ENCODE measurements around the gene NAV1.
"Not testable (repeated sequence)": the region's sequence is repeated elsewhere in the genome, so short reads cannot be mapped to it uniquely, and the experiment has no call there.

Gene NAV1

GRCh38 chr1:201566529-201566823 is 27.5 kb downstream of the NAV1 start:
- DNase-seq = no peak

GRCh38 chr1:201566933-201567801 is 28.2 kb downstream of the NAV1 start:
- no peak for DNase-seq

GRCh38 chr1:201568265-201568664 is 29.3 kb downstream of the NAV1 start:
- DNase-seq = no peak

GRCh38 chr1:201568859-201569294 is 29.9 kb downstream of the NAV1 start:
- DNase-seq = no peak

DNA sequence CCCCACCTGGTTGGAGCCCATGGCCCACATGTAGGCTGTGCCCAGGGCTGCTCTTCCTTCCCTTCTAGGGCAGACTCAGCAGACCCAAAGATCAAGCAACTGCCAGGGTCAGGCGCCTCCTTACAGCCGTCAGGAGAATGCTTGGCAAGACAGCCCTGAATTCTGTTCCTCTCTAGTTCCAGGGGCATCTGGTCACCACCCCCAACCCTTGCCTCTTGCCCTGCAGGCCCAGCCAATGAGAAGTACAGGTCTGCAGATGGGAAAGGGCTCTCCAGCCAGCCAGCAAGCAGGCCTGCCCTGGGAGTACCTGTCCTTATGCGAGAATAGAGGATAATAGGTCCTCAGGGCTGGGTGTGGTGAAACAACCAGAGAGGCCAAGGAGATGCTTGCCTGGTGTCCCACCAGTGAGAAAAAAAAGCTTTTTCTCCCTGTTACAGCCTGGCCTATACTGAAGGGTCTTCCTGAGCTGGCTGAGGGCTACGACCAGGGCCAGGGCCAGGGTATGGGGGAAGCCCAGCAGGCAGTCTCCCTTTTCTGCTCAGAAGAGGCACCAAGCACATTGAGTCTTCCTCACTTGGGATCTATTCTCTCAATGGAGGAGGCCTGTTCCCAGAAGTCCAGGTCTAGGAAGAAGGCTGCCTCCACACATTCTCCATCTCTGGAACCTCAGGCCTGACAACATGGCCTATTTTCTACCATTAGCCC is 31.4 kb downstream of the NAV1 start:
- DNase-seq = no peak

- DNase-seq = no peak
Measured at GRCh38 chr1:201570886-201571624, 32.1 kb downstream of the NAV1 start.

GRCh38 chr1:201573030-201573429 is 34.1 kb downstream of the NAV1 start:
- no peak for DNase-seq

DNA sequence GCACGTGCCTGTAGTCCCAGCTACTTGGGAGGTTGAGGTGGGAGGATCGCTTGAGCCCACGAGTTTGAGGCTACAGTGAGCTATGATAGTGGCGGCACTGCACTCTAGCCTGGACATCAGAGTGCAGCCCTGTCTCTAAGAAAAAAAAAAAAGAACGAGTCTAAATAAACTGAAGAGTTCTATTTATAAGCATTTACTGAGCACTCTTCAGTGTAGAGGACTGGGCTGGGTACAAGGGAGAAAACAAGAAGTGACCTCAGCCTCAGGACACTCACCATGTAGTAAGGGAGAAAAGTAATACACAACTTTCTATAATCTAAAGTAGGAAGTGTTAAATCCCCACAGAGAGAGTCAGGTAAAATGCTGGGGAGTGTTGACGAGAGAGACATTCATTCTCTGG is 35.0 kb downstream of the NAV1 start:
- DNase-seq = no peak

- DNase-seq = no peak
Measured at GRCh38 chr1:201575912-201576311, 37.0 kb downstream of the NAV1 start.

GRCh38 chr1:201576914-201577313 is 38.0 kb downstream of the NAV1 start:
- no peak for DNase-seq

DNA sequence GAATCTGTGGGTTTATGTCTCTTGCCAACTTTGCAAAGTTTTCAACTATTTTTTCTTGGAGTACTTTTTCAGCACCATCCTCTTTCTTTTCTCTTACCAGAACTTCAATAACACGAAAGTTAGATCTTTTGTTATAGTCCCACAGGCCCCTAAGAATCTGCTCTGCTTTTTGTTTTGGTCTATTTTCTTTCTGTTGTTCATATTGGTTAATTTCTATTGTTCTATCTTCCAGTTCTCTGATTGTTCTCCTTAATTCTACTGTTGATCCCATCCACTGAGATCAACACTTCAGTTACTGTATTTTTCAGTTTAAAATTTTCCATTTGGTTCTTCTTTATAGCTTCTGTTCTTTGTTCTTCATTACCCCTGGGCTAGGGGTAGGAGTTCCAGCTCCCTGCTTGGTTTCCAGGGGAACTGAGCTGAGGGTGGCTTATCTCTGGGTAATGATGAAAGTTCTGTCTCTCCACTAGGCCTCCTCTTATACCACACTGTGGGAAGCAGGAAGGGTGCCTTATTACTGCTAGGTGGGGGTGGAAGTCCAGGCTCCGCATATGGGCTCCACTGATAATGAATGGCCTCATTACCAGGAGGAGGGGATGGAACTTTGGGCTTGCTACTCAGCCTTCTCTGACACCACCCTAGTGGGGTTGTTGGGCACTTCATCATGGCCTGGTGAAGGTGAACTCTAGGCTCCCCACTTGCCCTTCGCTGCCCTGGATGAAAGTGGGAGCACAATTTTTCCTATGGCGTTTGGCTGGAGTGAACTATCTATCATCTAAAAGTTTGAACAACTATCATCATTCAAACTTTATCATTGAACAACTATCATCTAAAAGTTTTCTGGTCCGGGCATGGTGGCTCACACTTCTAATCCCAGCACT is 39.3 kb downstream of the NAV1 start:
- no peak for DNase-seq

DNA sequence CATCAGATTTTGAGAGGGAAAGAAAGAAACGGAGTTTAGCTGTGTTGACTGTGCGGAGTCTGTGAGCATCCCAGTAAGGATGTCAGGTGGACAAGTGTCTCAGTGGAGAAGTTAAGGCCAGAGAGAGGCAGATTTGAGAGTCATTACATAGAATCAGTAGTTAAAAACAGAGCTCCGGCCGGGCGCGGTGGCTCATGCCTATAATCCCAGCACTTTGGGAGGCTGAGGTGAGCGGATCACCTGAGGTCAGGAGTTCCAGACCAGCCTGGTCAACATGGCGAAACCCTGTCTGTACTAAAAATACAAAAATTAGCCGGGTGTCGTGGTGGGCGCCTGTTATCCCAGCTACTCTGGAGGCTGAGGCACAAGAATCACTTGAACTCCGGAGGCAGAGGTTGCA is 42.4 kb downstream of the NAV1 start:
- not testable (repeated sequence) for DNase-seq

DNA sequence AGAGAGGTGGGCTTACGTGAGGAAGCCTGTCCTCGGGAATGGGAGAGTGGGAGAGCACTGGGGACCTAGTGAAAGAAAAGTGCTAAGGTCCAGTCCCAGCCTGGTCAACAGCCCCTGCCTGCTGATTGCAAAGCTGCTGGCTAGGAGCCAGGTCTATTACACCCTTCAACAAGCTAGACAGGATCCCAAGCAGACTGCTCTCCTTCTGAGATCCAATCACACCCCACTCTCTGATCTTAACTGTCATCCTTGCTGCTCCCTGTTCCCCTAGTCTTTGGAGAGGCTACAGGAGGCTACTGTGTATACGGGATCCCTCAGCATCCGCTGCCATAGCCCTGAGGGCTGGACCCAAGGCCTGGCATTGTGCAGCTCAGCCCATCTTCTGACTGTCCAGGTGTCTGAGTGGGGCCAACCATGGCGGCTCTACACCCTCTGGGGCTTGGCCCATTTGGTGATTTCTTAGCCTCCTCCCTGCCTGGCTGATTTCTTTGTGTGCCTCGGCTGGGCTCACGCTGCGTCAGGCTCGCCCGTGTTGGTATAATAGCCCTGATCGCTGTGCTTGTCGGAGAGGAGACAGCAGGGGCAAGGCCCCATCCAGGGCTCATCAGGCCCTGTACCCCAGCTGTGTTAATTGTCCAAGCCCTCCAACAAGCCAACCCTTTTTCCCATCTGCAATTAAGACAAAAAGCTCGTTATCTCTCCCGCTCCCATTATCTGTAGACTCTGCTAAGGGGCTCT is 43.9 kb downstream of the NAV1 start:
- no peak for DNase-seq

DNA sequence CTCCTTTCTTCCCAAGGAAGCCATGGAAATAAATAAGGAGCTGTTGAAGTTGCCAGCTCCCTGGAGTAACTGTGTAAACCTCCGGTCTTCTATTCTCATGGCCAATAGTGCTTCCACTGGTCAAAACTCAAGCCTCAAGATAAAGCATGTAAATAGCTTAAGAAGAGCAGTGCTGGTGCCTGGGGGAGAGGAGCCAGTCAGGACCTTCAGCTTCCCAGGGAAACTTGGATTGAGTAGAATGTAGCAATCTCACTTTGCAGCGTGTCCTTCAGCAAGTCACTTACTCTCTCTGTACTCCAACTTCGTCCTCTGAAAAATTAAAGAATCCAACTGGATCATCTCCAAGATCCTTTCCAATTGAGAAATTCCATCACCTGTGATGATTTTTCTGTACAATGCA is 44.7 kb downstream of the NAV1 start:
- DNase-seq = no peak

DNA sequence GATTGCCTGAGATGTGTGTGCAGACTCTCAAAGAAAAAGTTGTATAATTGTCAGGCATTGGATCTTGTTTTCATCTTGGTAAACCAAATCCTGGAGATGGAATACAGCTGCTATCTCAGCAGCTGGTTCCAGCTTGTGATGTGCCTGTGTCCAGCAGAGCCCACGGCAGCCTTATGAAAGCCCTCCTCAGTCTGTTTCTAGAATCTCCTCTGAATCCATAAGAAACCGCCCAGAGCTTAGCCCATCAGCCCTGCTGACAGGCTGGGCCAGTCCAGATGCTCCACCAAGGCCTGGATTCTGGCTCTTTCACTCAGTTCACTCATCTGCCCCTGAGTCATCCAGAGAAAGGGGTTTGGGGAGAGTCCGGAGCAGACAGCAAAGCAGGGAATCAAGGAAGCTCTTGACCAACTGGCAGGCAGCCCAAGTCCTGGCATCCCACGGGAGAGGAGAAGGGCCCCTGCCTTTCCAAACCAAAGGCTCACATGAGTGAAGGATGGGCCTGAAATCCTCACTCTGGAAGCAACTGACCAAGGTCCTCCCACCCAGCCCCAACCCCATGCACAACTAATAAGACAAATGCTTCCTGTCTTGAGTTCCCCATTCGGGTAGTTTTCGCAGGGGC is 45.7 kb downstream of the NAV1 start:
- no peak for DNase-seq

DNA sequence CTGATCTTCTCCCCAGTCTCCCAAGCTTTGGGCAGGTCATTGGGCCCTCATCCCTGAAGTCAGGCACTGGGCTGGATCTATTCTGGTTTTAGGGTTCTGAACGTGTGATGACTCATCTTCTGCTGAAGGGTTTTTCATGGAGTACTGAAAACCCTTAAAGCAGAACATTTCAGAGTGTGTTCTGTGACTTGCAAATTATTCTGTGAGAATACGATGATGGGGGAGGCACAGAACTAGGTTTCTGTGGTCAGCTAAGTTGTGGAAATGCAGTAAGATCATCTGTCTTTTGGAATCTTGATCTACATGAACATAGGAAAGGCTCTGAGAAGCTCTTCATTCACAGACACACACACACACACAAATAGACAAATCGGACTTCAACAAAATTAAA is 46.2 kb downstream of the NAV1 start:
- no peak for DNase-seq

DNA sequence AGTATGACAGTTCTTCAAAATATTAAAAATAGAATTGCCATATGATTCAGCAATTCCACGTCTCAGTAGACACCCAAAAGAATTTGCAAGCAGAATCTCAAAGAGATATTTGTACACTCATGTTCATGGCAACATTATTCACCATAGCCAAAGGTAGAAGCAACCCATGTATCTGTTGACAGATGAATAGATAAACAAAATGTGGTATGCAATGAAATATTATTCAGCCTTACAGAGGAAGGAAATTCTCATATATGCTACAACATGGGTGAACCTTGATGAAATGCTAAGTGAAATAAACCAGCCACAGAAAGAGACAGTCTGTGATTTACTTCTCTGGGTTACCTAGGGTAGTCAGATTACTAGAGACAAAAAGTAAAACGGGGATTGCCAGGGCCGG is 47.0 kb downstream of the NAV1 start:
- no peak for DNase-seq

GRCh38 chr1:201586806-201587205 is 47.9 kb downstream of the NAV1 start:
- DNase-seq = no peak

- DNase-seq = no peak
Measured at GRCh38 chr1:201587729-201588128, 48.8 kb downstream of the NAV1 start.
